Right lobe of liver (tissue), 4 donors: ENCODE data around the gene MNAT1.

ENCODE experiments used
- POLR2A ChIP-seq: fragments of 450-650 bp; IDR thresholded peaks from one replicate; pipeline ENCODE4 v1.6.1; 2017; ENCODE audit warnings: antibody characterized with exemption, mild to moderate bottlenecking
- TF ChIP-seq, protein P1 (sequence below), 4 donors: fragments of 200-600 bp in 3 of 4; fragments of 450-650 bp in 1 of 4; IDR thresholded peaks; one replicate each; pipeline versions ENCODE4 v1.5.1 to v1.8.0; 2016 to 2022; ENCODE audit warnings: antibody characterized with exemption in 4 of 4, mild to moderate bottlenecking in 2 of 4
- donor health status: DM: no; HTN: no; CAD: no.
- donor health status: DM: no; HTN: no; CAD: no.
- donor health status: DM: no; HTN: yes; CAD: no.

DNA sequence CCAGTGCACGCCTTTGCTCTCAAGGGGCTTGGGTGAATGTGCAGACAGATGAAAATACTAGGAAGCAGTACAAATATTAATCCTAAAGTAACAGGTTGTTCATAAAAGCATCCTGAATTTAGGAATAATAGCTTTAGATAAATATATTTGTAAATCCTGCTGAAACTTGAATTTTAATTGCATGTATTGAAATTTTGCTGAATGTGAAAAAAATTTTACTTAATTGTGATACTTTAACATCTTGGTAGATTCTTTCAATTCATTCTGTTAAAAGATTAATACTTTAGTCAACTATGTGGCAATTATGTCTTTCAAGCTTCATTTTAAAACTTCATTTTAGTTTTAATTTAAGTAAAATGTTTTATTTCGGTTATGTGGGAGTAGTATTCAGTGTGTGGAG lies 251.9 kb downstream of the MNAT1 start:
- TF ChIP-seq, protein P1, sequence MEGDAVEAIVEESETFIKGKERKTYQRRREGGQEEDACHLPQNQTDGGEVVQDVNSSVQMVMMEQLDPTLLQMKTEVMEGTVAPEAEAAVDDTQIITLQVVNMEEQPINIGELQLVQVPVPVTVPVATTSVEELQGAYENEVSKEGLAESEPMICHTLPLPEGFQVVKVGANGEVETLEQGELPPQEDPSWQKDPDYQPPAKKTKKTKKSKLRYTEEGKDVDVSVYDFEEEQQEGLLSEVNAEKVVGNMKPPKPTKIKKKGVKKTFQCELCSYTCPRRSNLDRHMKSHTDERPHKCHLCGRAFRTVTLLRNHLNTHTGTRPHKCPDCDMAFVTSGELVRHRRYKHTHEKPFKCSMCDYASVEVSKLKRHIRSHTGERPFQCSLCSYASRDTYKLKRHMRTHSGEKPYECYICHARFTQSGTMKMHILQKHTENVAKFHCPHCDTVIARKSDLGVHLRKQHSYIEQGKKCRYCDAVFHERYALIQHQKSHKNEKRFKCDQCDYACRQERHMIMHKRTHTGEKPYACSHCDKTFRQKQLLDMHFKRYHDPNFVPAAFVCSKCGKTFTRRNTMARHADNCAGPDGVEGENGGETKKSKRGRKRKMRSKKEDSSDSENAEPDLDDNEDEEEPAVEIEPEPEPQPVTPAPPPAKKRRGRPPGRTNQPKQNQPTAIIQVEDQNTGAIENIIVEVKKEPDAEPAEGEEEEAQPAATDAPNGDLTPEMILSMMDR (IDR thresholded peaks at IDR 0.05), result no peak
- TF ChIP-seq POLR2A, result no peak
